NCI-H2107 treated with DMSO at 0.1 percent for 48 hours (cell line): ENCODE measurements around the gene C1orf174.
A peak's percentile ranks its signal among the peaks of the same experiment; 100 is the strongest.

Source experiments
- DNase-seq: peaks from one replicate; lab custom pipeline; 2025; ENCODE audit not compliant: unreplicated experiment; lab: John Stamatoyannopoulos, UW

The C1orf174 gene

DNA sequence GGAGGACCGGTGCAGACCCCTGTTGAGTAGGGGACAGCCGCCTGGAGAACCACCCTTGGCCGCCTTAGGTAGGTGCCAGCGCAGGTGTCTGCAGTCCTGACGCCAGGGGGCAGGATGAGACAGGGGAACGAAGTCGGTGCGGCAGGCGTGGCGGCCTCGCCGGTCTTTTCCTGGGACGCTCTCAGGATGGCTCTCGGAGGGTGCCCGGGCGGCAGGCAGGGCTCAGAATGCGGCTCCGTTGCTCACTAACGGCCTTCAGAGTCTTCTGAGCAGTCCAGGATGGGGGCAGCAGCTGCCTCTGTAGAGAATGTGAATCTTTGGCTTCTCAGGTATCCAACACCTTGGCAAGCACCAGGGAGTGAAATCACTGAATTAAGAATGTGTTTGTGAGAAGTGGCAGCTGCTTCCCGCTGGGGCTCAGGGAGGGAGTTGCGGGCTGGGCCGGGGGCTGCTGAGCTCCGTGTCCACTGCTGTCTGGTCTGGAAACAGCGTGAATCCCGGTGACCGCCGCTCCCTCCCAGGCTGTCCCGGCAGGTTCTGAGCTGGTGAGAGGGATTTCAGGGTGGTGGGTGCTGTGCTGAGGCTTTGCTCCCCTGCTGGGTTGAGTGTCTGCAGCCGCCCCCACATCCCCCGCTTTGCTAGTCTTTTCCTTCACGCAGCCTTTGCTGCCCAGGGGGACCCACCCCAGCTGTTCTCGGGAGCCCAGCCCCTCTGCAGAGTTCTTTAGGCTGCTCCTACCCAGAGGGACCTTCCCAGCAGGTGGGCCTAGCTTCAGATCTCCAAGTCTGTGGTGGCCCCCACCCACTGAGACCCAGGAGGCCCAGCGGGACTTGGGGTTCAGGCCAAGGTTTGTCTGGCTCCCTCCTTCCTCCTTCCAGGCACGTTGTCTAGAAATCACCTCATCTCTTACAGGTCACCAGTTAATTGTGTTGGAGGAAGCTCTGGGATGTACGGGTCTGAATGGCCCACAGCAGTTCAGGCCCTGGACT is 11.1 kb upstream of the C1orf174 start:
- DNase-seq = peak; percentile 22

DNA sequence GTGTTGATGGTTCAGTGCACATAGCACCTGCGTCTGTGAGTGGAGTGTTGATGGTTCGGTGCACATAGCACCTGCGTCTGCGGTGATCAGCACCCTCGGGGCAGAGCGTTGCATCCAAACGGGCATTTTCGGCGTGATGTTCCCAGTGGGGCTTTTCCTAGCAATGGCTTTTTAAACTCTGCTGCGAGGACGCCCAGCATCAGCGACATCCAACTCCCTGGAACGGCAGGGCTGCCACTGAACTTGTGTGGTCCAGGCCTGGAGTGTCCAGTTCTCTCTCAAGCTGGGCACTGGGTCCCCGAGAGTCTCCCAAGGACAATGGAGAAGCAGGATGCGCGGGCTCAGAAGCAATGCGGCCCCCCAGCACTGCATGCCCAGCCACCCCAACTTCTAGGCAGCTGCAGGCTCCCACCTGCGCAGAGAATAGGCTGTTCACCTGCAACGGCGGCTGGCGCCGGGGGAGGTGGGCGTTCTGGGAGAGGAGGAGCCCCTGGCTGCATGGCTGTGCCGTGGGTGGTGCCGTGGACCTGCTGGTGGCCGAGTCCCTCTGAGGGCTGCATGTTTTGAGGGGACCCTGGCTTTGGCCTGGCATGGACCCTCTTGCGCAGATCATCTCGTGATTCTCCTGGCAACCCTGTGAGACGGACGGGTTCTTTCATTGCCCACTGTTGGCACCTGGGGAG is 10.1 kb upstream of the C1orf174 start:
- DNase-seq = peak; percentile 11

DNA sequence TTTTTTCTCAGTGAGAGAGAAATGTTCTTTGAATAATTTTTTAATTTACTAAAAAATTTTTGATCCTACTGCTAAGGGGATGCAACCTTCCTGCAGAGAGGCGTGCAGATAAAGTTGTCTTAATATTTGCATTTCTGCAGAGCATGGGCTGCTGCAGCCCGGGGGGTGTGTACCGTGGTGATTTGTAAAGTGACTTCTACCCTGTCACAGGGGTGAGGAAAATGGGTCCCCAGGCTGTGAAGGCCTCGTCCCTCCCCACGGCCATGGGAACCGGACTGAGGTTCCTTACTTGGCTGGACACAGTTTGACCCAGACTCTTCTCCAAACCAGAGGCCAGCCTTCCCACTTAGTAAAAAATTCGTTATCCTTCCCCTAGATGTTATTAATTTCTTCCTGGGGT is 9.5 kb upstream of the C1orf174 start:
- DNase-seq = no peak

DNA sequence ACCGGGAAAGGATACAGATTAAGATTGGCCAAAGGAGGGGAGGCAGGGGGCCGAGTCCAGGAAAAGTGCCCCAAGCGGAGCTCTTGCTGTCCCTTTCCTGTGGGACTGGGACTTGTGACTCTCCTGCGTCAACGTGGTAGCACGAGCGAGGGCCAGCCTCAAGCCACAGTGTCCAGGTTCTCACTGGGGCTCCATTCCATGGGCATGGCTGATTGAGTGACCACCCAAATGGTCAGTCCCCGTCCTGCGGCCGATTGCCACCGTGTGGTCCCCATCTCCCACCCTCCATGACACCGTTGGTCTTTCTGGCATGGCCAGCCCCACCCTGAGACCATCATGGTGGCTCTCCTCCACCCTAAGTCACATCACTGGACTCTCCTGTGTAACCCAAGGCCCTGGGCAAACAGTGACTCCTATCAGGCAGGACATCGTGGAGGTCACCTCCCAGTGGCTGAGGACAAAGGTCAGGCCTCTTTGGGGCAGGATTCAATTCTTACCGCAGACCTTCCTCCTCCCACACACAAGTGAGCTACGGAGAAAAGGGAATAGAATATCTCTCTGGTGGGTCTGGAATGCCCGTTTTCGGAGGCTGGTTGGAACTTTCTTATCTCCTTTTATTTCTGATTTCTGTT is 8.9 kb upstream of the C1orf174 start:
- DNase-seq = no peak

DNA sequence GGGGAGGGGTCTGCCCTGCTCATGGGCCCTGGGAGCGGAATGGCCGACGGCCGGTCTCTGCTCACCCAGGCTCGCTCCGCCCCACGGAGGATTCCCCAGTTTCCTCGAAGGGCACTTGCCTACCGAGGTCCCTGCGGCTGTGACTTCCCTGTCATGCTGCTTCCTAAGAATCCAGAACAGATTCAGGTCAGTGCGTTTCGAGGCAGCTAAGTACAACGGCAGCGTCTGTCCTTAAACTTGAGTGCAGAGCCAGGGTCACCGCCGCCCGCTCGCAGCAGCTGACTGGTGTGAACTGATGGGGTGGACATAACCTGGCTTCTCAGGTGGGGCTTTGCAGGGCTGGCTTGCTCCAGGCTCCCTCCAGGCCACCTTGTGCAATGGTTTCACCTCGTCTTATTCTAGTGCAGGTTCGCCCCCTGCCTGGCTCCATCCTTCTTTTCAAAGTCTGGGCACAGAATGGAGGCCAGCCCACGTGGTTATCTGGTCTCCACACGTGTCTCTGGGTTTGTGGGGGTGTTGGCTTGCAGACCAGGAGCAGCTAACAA is 7.6 kb upstream of the C1orf174 start:
- no peak for DNase-seq

DNA sequence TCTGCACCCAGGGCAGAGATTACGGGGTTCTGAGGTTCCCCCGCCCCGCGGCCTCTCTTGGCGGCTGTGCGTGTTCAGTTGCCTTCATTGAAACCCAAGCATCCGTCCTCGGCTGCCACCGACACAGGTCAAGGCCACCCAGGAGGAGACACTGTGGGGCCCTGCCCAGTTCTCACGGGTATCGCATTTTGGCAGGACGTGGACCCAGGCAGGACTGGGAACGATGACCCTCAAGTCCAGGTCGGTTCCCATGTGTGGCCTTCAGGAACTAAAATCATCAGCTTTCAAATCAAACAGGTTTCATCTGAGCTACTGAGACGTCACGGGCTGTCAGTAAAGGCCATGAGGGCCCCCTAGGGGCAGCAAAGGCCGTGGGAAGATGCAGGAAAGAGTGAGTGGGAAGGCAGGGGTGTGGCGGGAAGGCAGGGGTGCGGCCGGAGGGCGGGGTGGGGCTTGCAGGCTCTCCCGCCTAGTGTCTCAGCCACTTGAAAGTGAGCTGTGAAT is 7.0 kb upstream of the C1orf174 start:
- DNase-seq = no peak

DNA sequence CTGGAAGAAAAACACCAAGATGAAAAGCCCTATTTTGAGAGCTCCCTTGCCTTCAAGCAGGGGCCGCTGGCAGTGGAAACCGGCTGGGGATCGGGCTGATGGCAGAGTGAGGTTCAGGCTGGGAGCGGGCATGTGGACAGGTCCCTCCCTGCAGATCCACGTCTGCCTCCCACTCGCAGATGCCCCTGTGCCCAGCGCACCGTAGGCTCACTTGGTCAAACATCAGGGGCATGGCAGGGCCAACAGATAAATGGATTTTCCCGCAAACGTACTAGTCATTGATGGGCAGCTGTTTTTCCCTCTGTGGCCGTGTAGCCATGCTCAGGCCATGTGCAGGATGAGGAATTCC is 6.6 kb upstream of the C1orf174 start:
- no peak for DNase-seq

DNA sequence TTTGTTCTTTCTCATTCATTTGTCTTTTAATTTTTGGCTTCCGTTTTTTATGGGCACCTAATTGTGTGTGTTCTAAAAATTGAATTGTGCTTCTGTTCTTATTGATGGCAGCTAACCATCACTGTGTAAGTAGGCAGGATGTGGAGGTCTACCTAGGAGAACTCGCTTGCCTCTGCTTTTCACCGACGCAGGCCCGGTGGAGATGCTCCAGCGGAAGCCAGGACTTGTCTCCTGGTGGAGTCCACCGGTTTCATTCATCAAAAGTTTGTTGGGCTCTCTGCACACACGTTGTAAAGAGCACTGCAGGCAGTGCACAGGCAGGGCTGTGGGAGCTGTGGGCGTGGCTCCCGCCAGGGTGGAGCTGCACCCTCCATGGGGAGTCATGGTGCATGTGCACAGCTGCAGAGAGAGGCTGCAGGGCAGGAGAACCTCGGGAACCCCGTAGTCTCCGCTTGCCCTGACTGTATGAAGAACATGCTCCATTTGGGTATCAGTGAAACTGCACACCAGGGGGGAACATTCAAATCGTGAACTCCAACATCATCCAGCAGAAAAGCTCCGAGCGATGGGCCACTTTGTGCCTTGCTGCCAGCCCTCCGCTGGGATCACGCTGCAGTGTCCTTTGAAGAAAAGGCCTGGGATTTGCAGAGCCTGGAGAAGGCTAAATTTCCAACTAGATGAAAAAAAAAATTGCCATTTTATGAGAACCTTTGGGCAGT is 6.0 kb upstream of the C1orf174 start:
- no peak for DNase-seq

DNA sequence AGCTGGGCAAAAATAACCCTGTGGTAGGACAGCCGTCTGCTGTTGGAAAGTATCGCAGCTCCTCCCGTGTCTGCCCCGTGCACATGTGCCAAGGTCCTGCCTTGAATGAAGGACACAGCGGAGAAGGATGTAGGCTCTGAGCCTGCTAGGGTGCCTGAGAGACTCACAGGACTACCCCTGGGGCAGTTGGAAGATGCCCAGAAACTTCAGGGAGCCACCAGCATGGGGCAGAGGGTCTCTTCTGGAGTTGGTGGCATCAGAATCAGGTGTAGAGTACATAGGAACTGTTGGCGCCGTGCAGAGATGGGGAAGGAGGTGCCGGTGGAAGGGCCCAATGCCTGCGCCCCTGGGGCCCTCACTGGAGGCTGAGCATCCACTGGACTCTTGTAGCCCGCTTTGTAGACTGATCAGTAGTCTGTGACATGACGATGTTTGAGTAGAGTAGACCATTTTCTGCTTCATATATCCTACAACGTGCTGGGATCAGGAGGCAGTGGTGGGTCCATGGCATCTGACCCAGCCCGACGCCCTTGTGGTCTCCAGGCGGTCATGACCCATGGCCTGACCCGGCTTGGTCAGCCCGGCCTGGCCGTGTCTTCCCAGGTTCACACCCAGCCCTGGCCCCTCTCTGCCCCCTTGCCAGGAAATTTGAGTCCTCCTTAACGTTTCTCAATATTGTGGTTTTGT is 5.3 kb upstream of the C1orf174 start:
- DNase-seq = no peak

DNA sequence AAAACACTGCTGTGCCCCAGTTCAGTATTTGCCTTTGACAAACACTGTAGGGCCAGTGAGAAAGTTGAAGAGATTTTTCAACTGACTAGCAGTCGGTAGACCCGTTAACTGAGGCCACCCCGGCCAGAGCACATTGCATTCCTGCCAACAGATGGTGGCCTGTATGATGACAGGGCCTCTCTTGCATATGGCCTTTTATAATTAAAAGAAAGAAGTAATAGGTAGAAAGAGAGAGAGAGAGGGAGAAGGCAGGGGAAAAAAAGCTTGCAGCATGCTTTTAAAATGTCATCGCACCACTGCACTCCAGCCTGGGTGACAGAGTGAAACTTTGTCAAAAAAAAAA is 4.7 kb upstream of the C1orf174 start:
- no peak for DNase-seq

DNA sequence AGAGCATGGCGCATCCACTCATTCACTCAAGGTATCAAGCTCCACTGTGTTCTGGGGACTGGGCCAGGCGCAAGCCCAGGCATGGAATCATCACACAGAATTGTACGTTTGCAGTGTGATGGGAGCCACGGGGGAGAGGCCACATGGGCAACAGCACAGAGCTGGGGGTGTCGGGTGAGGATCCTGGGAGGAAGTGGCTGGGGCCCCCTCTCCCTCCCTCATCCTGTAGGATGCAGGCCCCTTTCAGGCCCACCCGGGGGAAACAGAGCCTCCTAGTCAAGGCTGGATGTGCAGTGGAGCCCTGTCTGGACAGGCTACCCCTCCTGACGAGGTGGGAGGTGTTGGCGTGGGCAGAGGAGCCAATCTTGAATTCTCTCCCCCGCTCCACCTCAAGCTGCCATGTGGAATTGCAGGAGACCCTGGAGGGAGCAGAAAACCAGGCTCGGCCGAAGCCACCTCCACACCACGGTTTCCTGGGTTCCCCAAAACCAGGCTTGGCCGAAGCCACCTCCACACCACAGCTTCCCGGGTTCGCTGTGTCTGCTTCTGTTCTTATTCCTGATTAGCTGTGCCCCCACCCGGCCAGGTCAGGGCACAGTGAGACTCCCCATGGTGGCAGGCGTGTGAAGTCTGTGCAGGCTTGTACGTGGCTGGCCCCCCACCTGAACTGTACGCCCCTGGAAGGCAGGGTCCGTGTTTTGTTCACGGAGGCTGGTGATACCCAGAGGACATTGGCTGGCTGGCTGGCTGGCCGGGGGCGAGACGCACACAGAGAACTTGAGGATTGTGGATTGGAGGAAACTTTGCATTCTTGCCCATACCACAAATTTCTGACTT is 4.2 kb upstream of the C1orf174 start:
- no peak for DNase-seq

DNA sequence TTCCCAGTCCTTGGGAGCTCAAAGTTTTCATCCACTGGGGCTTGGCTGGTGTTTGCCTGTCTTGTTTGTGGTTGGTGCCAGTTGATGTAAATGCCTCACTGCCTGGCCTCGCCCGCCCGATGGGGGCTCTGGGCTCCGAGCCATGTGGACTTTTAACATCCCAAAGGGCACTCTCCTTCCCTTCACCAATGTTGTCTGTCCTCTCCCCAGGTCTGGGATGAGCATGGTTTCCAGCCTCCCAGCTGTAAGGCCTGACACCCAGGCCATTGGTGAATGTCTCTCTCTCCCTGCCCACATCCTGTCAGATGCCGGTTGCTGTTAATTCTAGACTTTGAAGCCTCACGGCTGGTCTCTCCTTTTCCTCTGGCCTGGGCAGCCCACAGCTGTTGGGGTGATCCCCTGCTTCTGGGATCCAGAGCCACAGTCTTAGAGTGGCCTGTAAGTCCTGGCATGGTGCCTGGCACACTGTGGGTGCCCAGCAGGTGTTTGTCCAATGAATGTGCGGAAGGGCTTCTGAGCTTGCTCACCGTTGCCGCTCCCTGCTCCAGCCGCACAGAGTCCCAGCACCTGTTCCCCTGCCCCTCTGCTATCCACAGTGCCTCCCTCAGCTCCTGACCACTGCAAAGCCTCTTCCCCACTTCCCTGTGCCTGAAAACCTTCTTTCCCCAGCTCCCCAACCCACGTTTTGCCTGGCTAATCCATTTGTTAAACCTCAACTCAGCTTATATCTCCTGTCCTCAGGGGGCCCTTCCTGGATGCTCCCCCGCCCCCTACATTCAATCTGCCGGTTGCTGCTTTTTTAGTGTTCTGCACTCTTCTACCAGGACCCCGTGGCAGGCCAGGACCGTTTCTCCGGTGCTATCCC is 3.3 kb upstream of the C1orf174 start:
- DNase-seq = no peak

DNA sequence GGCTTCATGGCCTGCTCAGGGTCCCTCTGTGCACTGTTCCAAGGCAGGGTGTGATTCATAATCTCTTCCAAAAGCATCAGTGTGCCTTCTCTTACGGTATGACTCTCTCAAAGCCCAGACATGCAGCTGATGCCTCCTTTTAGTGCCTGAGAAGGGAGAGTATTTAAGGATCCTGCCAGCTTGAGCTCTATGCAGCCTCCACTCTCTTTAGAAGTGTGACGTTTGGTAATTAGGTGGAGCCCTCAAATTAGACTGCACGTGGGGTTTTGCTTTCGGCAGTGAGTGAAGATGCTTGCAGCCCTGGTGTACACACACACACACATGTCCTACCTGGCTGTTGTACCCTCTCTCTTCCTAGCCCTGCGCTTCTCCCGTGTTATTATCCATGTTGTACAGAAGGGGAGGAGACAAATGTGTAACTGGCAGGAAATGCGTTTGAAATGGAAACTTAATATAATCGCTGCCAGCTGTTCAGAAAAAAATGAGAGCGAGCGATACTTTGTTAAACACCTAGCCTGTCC is 2.6 kb upstream of the C1orf174 start:
- peak; percentile 9 for DNase-seq

DNA sequence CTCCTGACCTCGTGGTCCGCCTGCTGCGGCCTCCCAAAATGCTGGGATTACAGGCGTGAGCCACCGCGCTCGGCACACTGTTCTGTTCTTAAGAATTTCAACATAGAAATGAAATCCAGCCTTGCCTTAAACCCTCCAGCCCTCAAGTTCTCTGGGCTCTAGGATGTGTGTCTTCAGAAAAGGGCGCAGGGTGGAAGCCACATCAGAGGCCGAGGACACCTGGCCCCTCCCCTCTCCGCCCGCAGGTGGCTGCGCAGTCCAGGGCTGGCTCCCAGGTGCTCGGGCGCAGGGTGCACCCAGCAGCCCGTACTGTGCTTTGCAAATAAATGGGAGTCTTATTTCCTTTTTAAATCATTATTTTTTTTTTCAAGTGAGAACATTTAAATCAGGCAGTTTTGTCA is 2.0 kb upstream of the C1orf174 start:
- no peak for DNase-seq

DNA sequence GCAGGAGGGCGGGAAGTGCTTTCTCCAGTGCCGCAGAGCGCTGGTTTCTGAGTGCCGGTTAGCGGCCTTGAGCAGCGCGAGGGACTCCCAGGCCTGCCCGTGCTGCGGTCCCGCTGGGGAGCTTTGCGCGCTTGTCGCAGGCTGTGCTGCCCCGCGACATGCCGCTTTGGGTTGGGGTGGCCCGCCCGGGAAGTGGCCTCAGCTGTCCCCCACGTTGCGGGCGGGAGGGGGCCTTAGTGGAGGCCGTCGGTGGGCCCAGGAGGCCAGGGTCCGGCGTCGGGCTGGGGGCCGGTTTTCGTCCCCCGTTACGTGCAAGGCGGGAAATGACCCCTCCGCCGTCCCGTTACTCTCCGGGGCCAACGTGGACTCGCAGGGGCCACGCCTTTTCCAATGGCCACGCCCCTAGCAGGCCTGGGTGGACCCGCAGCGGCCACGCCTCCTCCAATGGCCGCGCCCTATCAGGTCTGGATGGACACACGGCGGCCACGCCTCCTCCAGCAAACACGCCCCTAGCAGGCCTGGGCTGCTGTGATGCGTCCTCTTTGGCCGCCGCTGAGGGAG is 977 bp upstream of the C1orf174 start:
- DNase-seq = no peak

DNA sequence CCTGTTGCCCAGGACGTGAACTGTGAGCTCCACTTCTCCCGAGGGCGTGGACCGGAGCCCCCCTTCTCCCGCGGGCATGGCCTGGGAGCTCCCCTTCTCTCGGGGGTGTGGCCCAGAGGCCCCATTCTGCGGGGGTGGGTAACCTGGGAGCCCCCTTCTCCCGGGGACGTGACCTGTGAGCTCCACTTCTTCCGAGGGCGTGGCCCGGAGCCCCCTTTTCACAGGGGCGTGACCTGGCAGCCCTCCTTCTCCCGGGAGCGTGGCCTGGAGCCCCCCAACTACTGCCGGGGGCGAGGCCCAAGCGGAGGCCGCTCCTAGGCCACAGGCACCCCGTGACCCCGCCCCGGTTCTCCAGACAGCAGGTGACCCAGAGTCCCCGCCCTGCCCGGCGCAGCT is 320 bp downstream of the C1orf174 start:
- DNase-seq = no peak

DNA sequence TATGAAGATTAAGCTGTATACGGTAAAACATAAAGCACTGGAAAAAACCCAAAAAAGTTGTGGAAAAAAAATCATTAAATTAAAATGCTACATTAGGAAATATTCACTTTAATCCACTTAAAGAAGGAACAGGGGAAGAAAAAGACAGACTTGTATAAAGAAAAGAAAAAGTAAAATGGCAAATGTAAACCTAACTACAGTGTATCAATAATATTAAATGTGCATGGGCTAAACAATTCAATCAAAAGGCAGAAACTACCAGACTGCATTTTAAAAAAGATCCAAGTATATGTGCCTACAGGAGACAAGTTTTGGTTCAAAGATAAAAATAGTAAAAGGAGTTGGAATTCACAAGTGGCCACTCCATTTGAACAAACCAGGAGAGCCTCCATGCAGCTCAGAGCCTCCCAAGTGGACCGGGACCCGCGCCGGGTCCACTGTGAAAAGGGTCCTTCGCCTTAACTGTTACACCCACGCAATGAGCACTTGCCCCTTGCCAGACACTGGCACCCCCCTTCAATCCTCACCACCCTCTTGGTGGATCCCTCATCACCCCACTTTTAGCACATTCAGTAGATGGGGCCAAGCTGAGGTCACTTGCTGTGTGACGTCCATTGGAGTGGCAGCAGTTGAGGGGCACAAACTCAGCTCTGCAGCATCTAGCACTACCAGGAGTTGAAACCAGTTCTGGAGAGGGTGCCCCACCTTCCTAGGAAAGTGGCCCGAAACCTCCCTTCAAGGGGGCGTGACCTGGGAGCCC is 898 bp downstream of the C1orf174 start:
- DNase-seq = no peak

DNA sequence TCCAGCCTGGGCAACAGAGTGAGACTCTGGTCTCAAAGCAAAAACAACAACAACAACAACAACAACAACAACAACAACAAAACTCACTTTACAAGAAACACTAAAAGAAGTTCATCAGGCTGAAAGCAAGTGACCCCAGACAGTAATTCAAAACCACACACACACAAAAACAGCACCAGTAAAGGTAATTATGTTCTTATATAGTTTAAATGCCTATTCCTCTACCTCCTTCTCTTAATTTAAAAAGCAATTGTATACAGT is 1.7 kb downstream of the C1orf174 start:
- DNase-seq = no peak
